H1 (cell line): ENCODE measurements around the gene MACROD2.

Experiments
- CREB1 ChIP-seq: IDR thresholded peaks from 2 replicates; pipeline ENCODE4 v1.6.1; 2012; ENCODE audit warnings: inconsistent platforms
- CTCF ChIP-seq, 3 experiments: IDR thresholded peaks; 1 replicate in 2 of 3; 2 replicates in 1 of 3; pipeline versions ENCODE4 v1.5.1 to v1.6.1; 2011; ENCODE audit warnings: low read length in 3 of 3, mild to moderate bottlenecking in 3 of 3, inconsistent platforms in 2 of 3, low read depth in 1 of 3, moderate library complexity in 1 of 3; ENCODE audit not compliant: insufficient read depth in 1 of 3; ENCODE audit errors: control extremely low read depth in 1 of 3
- EGR1 ChIP-seq: IDR thresholded peaks from 2 replicates; pipeline ENCODE4 v1.6.1; 2011; ENCODE audit warnings: low read depth, low read length, borderline replicate concordance
- EP300 ChIP-seq, 2 experiments: IDR thresholded peaks; 1 replicate in 1 of 2; 2 replicates in 1 of 2; pipeline ENCODE4 v1.6.1; 2011 to 2012; ENCODE audit warnings: low read depth in 2 of 2, low read length in 2 of 2, mild to moderate bottlenecking in 2 of 2, borderline replicate concordance in 1 of 2, inconsistent platforms in 1 of 2, moderate library complexity in 1 of 2
- EZH2 ChIP-seq: fragments of 200-600 bp; sonication (generic); IDR thresholded peaks from 2 replicates; pipeline ENCODE4 v1.7.1; 2012; ENCODE audit warnings: low read depth, mild to moderate bottlenecking, moderate library complexity, low read length, inconsistent platforms; ENCODE audit not compliant: severe bottlenecking
- FOSL1 ChIP-seq: IDR thresholded peaks from 2 replicates; pipeline ENCODE4 v1.6.1; 2011; ENCODE audit warnings: mild to moderate bottlenecking, low read depth, low read length, moderate library complexity; ENCODE audit not compliant: insufficient read depth
- HDAC6 ChIP-seq: IDR thresholded peaks from one replicate; pipeline ENCODE4 v1.7.1; 2012; ENCODE audit warnings: low read depth, mild to moderate bottlenecking, inconsistent platforms, low read length, moderate library complexity
- JUND ChIP-seq: IDR thresholded peaks from 2 replicates; pipeline ENCODE4 v1.6.1; 2011; ENCODE audit warnings: mild to moderate bottlenecking, improper control_type of control experiment, low read length
- MAX ChIP-seq: IDR thresholded peaks from 2 replicates; pipeline ENCODE4 v1.6.1; 2012; ENCODE audit warnings: inconsistent platforms
- POLR2A ChIP-seq, 2 experiments: IDR thresholded peaks; 1 replicate in 1 of 2; 2 replicates in 1 of 2; pipeline ENCODE4 v1.6.1; 2011; ENCODE audit warnings: low read depth in 2 of 2, low read length in 2 of 2, mild to moderate bottlenecking in 2 of 2; ENCODE audit errors: control extremely low read depth in 1 of 2
- RBBP5 ChIP-seq: IDR thresholded peaks from 2 replicates; pipeline ENCODE4 v1.7.1; 2012; ENCODE audit warnings: low read depth, mild to moderate bottlenecking, inconsistent platforms, low read length, moderate library complexity, borderline replicate concordance
- RFX5 ChIP-seq: IDR thresholded peaks from 2 replicates; pipeline ENCODE4 v1.6.1; 2011; ENCODE audit warnings: low read depth, low read length, improper control_type of control experiment, borderline replicate concordance
- TBP ChIP-seq: IDR thresholded peaks from 2 replicates; pipeline ENCODE4 v1.6.1; 2011; ENCODE audit warnings: low read depth, low read length, improper control_type of control experiment
- TCF12 ChIP-seq: IDR thresholded peaks from 2 replicates; pipeline ENCODE4 v1.6.1; 2011; ENCODE audit warnings: low read depth, mild to moderate bottlenecking, low read length

- TF ChIP-seq CTCF (IDR thresholded peaks at IDR 0.05; ENCODE audit: control extremely low read depth in 1 of 3, insufficient read depth in 1 of 3, low read depth in 1 of 3, low read length in 3 of 3) (no peak), FOSL1 (no peak), EZH2 (no peak), HDAC6 (no peak), RBBP5 (no peak), JUND (no peak), EP300 (IDR thresholded peaks at IDR 0.05; ENCODE audit: borderline replicate concordance in 1 of 2, low read depth in 2 of 2, low read length in 2 of 2) (no peak), RFX5 (no peak), EGR1 (no peak), TCF12 (no peak), CREB1 (no peak), TBP (no peak), MAX (no peak), POLR2A (IDR thresholded peaks at IDR 0.05; ENCODE audit: control extremely low read depth in 1 of 2, low read depth in 2 of 2, low read length in 2 of 2) (no peak)
Measured at GRCh38 chr20:14178952-14179351, 183.6 kb downstream of the MACROD2 start.
